Prostate gland (tissue), 2 donors: Measurements from ENCODE around the gene SHROOM3.

ENCODE experiments used
- CTCF ChIP-seq, 4 experiments: fragments of 200-600 bp in 2 of 4; fragments of 450-650 bp in 2 of 4; sonication (generic) in 2 of 4; IDR thresholded peaks; 1 replicate in 3 of 4; 2 replicates in 1 of 4; pipeline ENCODE4 v1.5.1; 2016 to 2019; ENCODE audit warnings: antibody characterized with exemption in 4 of 4, mild to moderate bottlenecking in 2 of 4, moderate library complexity in 2 of 4
- POLR2A ChIP-seq: fragments of 450-650 bp; IDR thresholded peaks from one replicate; pipeline ENCODE4 v1.6.1; 2016; ENCODE audit warnings: antibody characterized with exemption, mild to moderate bottlenecking

- no peak for TF ChIP-seq CTCF (IDR thresholded peaks at IDR 0.05)
- no peak for TF ChIP-seq POLR2A
Observed at GRCh38 chr4:76706581-76706980, 271.6 kb downstream of the SHROOM3 start.
